Muscle layer of colon (tissue), 2 donors: ENCODE measurements around the gene GPBP1L1.
"Not testable (repeated sequence)": the region's sequence is repeated elsewhere in the genome, so short reads cannot be mapped to it uniquely, and the experiment has no call there.

Experiments
- H3K27ac ChIP-seq: one replicate; pipeline ENCODE4 v1.7.0; 2013; ENCODE audit warnings: low read depth, mild to moderate bottlenecking, low read length, moderate library complexity
- H3K27me3 ChIP-seq, 2 donors: one replicate each; pipeline ENCODE4 v1.7.0; 2013; ENCODE audit warnings: low read length in 2 of 2, mild to moderate bottlenecking in 2 of 2; ENCODE audit not compliant: insufficient read depth in 2 of 2, control insufficient read depth in 1 of 2
- H3K36me3 ChIP-seq: one replicate; pipeline ENCODE4 v1.7.0; 2013; ENCODE audit warnings: mild to moderate bottlenecking, low read length; ENCODE audit not compliant: insufficient read depth
- H3K4me1 ChIP-seq: one replicate; pipeline ENCODE4 v1.7.0; 2013; ENCODE audit warnings: mild to moderate bottlenecking, low read length; ENCODE audit not compliant: insufficient read depth
- H3K4me3 ChIP-seq, 2 donors: one replicate each; pipeline ENCODE4 v1.7.0; 2013; ENCODE audit warnings: low read length in 2 of 2, low read depth in 1 of 2, mild to moderate bottlenecking in 1 of 2, moderate library complexity in 1 of 2
- H3K9ac ChIP-seq: one replicate; pipeline ENCODE4 v1.7.0; 2013; ENCODE audit warnings: low read length
- H3K9me3 ChIP-seq: one replicate; pipeline ENCODE4 v1.7.0; 2013; ENCODE audit warnings: mild to moderate bottlenecking, low read length
- donor health status: abdominal sarcoma.
- donor health status: Adenocarcinoma of cecum.

The GPBP1L1 gene

DNA sequence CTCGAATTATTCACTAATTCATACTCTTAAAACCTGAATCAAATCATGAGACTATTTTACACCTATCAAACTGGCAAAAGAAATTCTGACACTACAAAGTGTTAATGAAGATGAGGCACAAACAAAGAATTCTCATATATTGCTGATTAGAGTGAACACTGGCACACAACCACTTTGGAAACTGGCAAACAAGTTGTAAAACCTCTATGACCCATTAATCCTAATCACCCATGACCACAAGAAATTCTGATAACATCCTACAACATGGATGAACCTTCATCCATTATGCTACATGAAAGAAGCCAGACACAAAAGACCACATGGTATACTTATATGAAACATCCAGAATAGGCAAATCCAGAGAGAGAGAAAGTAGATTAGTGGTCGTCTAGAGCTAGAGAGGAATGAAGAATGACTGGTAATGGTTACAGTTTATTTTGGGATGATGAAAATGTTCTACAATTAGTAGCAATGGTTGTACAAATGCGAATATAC, 8.5 kb downstream of the GPBP1L1 start:
- Histone ChIP-seq H3K27me3 (no peaks in the 10 kb centered on the region), H3K36me3 (no peaks in the 10 kb centered on the region), H3K27ac (no peak overlapping the region), H3K9ac (no peak overlapping the region), H3K9me3 (no peaks in the 10 kb centered on the region), H3K4me3 (no peak overlapping the region), H3K4me1 (peaks cover 63% of the 10 kb centered on the region)

- H3K9me3 ChIP-seq, H3K4me3 ChIP-seq, H3K27ac ChIP-seq, H3K27me3 ChIP-seq, H3K36me3 ChIP-seq, H3K9ac ChIP-seq: not testable (repeated sequence)
- H3K4me1 ChIP-seq, result peaks cover 51% of the 10 kb centered on the region
These were observed 9.8 kb downstream of the GPBP1L1 start for GRCh38 chr1:45676553-45676952.

DNA sequence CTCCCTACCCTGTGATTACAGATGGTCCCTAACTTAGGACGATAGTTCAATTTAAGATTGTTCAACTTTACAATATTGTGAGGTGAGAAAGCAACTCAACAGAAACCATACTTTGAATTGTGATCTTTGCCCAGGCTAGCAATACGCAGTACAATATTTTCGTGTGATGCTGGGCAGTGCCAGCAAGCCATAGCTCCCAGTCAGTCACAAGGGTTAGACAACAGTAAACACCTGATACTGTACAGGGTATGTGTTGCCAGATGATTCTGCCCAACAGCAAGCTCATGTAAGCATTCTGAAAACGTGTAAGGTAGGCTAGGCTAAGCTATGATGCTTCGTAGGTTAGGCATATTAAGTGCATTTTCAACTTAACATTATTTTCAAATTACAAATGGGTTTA, 11.9 kb downstream of the GPBP1L1 start:
- H3K4me1 ChIP-seq, result peaks cover 45% of the 10 kb centered on the region
- no peaks in the 10 kb centered on the region for H3K9me3 ChIP-seq
- no peaks in the 10 kb centered on the region for H3K27me3 ChIP-seq
- H3K4me3 ChIP-seq, result no peak overlapping the region
- no peaks in the 10 kb centered on the region for H3K36me3 ChIP-seq
- no peak overlapping the region for H3K9ac ChIP-seq
- H3K27ac ChIP-seq, result no peak overlapping the region

GRCh38 chr1:45673956-45674355, 12.4 kb downstream of the GPBP1L1 start:
- Histone ChIP-seq H3K9ac (no peak overlapping the region), H3K36me3 (no peaks in the 10 kb centered on the region), H3K27me3 (no peaks in the 10 kb centered on the region), H3K27ac (no peak overlapping the region), H3K9me3 (no peaks in the 10 kb centered on the region), H3K4me3 (no peak overlapping the region), H3K4me1 (peaks cover 45% of the 10 kb centered on the region)

- H3K9me3 ChIP-seq, result no peaks in the 10 kb centered on the region
- H3K27me3 ChIP-seq, result no peaks in the 10 kb centered on the region
- H3K27ac ChIP-seq, result no peak overlapping the region
- no peak overlapping the region for H3K4me3 ChIP-seq
- H3K4me1 ChIP-seq, result peaks cover 44% of the 10 kb centered on the region
- no peaks in the 10 kb centered on the region for H3K36me3 ChIP-seq
- no peak overlapping the region for H3K9ac ChIP-seq
These were observed 16.3 kb downstream of the GPBP1L1 start for GRCh38 chr1:45669859-45670655.

- H3K9me3 ChIP-seq, result no peaks in the 10 kb centered on the region
- H3K27me3 ChIP-seq, result no peaks in the 10 kb centered on the region
- H3K27ac ChIP-seq, result no peak overlapping the region
- H3K4me1 ChIP-seq, result peaks cover 39% of the 10 kb centered on the region
- H3K4me3 ChIP-seq, result no peak overlapping the region
- no peak overlapping the region for H3K9ac ChIP-seq
- no peaks in the 10 kb centered on the region for H3K36me3 ChIP-seq
These were observed 17.0 kb downstream of the GPBP1L1 start for GRCh38 chr1:45669379-45669778.

DNA sequence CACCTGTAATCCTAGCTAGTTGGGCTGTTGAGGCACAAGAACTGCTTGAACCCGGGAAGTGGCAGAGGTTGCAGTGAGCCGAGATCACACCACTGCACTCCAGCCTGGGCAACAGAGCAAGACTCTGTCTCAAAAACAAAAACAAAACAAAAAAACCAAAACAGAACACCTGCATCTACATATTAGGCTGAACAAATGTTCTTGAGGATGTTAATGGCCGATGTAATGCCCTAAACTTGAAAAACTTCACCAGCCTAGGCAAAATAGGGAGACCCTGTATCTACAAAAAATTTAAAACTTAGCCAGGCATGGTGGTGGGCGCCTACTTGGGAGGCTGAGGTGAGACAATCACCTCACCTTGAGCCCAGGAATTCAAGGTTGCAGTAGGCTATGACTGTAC, 17.8 kb downstream of the GPBP1L1 start:
- no peak overlapping the region for H3K9ac ChIP-seq
- H3K4me1 ChIP-seq, result peaks cover 38% of the 10 kb centered on the region
- H3K9me3 ChIP-seq, result no peaks in the 10 kb centered on the region
- H3K27me3 ChIP-seq, result no peaks in the 10 kb centered on the region
- no peak overlapping the region for H3K4me3 ChIP-seq
- no peaks in the 10 kb centered on the region for H3K36me3 ChIP-seq
- H3K27ac ChIP-seq, result no peak overlapping the region

DNA sequence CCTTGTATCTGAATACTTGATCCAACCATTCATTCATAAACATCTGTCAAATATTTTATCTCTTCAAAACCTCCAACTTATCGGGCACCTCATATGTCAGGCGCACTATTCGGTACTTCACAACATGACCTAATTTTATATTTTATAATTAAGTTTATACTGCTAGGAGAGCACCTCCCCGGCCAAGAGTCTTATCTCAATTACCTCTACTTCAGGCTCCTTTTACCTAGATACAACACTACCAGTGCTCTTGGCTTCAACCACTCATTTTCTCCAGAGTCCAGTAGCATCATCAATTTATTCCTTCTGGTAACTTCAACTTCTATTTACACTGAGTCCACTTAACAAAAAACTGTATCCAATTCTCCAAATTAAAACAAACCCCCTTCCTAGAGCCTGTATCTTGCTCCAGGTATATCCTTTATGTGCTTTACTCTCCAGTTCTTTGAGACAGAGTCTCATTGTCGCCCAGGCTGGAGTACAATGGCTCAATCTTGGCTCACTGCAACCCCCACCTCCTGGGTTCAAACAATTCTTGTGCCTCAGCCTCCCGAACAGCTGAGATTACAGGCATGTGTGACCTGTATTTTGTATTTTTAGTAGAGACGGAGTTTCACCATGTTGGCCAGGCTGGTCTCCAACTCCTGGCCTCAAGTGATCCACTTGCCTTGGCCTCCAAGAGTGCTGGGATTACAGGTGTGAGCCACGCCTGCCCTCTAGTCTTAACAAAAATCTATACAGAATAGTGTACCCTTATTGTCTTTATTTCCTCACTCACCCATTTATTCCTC, 18.8 kb downstream of the GPBP1L1 start:
- Histone ChIP-seq H3K27me3 (no peaks in the 10 kb centered on the region), H3K27ac (no peak overlapping the region), H3K36me3 (no peaks in the 10 kb centered on the region), H3K4me1 (peaks cover 33% of the 10 kb centered on the region), H3K9ac (no peak overlapping the region), H3K4me3 (no peak overlapping the region), H3K9me3 (no peaks in the 10 kb centered on the region)

GRCh38 chr1:45666836-45667235, 19.5 kb downstream of the GPBP1L1 start:
- H3K4me1 ChIP-seq, result peaks cover 33% of the 10 kb centered on the region
- no peaks in the 10 kb centered on the region for H3K9me3 ChIP-seq
- H3K27ac ChIP-seq, result no peak overlapping the region
- H3K27me3 ChIP-seq, result no peaks in the 10 kb centered on the region
- H3K4me3 ChIP-seq, result no peak overlapping the region
- no peak overlapping the region for H3K9ac ChIP-seq
- H3K36me3 ChIP-seq, result no peaks in the 10 kb centered on the region

- no peak overlapping the region for H3K27ac ChIP-seq
- no peaks in the 10 kb centered on the region for H3K9me3 ChIP-seq
- H3K36me3 ChIP-seq, result peaks cover 48% of the 10 kb centered on the region
- H3K4me1 ChIP-seq, result no peaks in the 10 kb centered on the region
- H3K9ac ChIP-seq, result no peak overlapping the region
- H3K4me3 ChIP-seq, result no peak overlapping the region
- H3K27me3 ChIP-seq, result no peaks in the 10 kb centered on the region
These were observed 26.0 kb downstream of the GPBP1L1 start for GRCh38 chr1:45660336-45660735.

- Histone ChIP-seq H3K9ac (no peak overlapping the region), H3K36me3 (peaks cover 59% of the 10 kb centered on the region), H3K4me1 (no peaks in the 10 kb centered on the region), H3K27ac (no peak overlapping the region), H3K27me3 (no peaks in the 10 kb centered on the region), H3K9me3 (no peaks in the 10 kb centered on the region), H3K4me3 (no peak overlapping the region)
These were observed 27.1 kb downstream of the GPBP1L1 start for GRCh38 chr1:45659222-45659621.
